Stimulated activated CD4-positive, alpha-beta T cell treated with anti-CD3 and anti-CD28 coated beads, Interleukin-4, amount 100 ng/mL, for 1 hour (primary cell): ENCODE measurements around the gene TYSND1.
A peak's percentile ranks its signal among the peaks of the same experiment; 100 is the strongest.
"Not testable (repeated sequence)": the region's sequence is repeated elsewhere in the genome, so short reads cannot be mapped to it uniquely, and the experiment has no call there.

Experiments
- DNase-seq: peaks from one replicate; pipeline ENCODE4 v3.0.0-alpha.2; 2020

Gene TYSND1

DNA sequence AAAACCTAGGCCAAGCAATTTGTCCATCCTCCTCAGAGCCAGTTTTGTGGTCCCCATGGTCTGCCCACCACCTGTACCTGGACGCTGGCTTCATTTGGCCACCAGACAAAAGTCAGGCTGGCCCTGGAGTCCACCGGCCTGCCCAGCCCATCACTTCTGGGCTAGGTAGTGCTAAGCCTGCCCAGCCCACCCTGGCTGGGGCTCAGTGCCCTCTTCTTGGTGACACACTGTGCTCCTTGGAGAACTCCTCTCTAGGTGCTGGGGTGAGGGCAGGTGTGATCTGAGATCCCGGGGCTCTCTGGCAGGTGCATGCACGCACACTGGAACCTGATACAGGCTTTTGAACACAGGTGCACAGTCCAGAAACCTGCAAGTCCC is 15.0 kb downstream of the TYSND1 start:
- DNase-seq = no peak

- DNase-seq = no peak
These were observed 15.5 kb downstream of the TYSND1 start for GRCh38 chr10:70130878-70131559.

DNA sequence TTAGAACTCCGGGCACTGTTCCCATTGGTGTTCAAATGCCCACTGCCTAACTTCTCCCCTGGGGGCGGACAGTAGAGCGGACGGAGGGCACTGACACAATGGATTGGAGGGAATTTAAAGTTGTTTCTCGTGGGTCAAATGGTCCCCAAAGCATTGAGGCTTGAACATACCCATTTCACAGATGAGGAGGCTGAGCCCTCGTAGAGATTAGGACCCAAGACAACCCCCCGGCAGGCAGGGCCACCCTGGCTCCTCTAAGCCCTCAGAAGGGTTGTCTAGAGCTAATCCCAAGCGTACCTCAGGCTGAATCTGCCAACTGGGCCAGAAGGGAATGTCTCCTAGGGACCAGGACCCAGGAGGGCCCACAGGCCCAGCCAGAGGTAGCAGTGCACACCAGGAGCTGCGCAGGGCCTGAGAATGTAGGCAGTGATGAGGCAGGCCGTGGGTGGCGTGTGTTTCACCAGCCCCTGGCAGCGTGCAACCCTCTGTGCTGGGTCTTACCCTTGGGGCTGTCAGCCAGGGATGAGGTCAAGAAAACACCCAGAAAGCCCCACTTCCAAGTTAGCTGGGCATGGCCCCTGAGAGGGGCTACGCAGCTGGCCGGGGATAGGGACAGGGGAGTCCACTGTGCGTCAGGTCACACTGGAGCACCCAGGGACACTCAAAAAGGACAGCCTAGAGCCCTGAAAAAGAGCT is 19.7 kb downstream of the TYSND1 start:
- no peak for DNase-seq

DNA sequence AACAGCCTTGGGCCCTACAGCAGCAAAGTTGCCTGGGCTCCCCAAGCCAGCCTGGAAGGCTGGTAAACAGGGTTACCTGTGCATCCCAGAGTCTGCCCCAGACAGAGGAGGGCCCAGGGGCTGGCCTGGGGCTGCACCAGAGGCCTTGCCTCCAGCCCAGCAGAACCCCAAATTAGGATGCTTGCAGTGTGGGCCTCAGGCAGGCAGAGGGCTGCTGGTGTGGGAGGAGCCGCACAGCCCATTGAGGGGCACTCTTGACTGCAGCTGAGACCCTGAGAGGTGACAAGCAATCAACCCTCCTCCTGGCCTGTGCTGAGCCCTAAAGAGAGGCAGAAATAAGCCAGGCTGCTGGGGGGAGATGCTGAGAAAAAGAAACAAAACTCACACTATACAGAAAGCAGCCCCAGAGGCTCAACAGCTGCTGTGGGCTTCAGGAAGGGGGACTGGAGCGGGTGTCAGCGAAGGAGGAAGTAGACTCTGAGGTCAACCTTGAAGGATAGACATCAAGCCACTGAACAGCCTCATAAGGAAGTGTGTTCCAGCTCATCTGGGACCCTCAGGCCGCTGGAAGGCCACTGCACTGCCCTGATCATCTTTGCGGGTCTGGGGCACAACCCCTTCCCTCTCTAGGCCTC is 20.5 kb downstream of the TYSND1 start:
- DNase-seq = no peak

GRCh38 chr10:70124918-70125317 is 21.6 kb downstream of the TYSND1 start:
- no peak for DNase-seq

GRCh38 chr10:70124415-70124814 is 22.1 kb downstream of the TYSND1 start:
- DNase-seq = no peak

DNA sequence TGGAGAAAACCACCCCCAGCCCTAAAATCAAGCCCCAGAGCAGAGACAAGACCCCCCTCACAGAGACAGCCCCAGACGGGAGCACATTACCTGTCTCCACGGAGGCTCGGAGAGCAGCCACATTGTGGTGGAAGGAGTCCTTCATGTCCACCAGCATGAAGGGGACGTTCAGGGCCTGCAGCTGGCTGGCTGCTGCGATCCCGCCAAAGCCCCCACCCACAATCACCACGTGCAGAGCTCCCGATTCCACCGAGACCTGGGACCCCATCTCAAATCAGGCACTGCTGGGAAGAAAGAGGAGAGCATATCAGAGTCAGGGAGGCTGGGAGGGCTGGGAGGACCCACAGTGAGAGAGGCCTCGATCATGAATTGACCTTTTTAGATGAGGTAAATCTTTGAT is 22.7 kb downstream of the TYSND1 start:
- DNase-seq = no peak

GRCh38 chr10:70123166-70123565 is 23.3 kb downstream of the TYSND1 start:
- DNase-seq = not testable (repeated sequence)

DNA sequence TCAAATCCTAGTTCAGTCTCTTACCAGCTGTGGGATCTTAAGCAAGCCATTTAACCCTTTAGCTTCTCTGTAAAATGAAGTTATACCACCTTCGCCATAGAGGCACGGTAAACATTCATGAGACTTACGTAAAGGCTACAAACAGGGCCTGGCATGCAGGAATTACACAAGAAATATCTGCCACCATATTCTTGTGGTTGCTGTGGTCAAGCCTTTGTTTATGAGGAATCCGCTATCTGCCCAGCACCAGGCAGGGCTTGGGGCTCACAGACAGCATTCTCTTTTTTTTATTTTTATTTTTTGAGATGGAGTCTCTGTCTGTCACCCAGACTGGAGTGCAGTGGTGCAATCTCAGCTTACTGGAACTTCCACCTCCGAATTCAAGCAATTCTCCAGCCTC is 23.8 kb downstream of the TYSND1 start:
- DNase-seq = no peak

GRCh38 chr10:70121281-70121949 is 25.1 kb downstream of the TYSND1 start:
- DNase-seq = no peak

- DNase-seq = no peak
These were observed 26.1 kb downstream of the TYSND1 start for GRCh38 chr10:70120417-70120816.

DNA sequence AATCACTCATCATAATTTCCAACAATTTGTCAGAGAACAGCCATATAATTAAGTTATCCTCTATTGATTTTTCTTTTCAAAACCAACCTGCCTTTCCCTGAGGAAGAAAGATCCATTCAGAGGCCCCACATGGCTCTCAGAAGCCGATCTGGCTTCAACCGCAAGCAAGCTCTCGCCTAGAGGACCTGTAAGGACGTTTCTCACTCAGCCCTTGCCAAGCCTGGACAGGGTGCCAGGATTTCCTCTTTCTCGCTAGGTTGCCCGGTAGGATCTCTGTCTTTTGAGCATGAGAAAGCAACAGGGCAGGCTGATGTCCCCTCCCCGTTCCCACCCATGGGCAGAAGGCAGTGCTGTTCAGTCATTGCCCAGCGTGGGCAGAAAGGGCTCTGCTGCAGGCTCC is 26.9 kb downstream of the TYSND1 start:
- no peak for DNase-seq

DNA sequence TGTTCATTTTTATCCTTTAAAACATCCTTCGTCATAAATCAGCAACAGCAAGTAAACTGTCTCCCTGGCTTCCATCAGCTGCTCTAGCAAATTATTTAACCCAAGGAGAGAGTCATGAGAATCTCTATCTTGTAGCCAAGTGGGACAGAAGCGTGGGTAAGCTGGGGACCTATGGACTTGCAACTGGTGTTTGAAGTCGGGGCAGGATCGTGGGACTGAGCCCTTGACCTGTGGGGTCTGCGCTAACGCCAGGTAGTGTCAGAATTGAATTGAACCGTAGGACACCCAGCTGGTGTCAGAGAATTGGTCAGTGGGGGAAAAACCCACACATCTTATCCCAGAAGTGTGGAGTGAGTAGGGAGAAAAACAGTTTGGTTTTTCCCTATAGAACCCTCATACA is 27.3 kb downstream of the TYSND1 start:
- DNase-seq = no peak

DNA sequence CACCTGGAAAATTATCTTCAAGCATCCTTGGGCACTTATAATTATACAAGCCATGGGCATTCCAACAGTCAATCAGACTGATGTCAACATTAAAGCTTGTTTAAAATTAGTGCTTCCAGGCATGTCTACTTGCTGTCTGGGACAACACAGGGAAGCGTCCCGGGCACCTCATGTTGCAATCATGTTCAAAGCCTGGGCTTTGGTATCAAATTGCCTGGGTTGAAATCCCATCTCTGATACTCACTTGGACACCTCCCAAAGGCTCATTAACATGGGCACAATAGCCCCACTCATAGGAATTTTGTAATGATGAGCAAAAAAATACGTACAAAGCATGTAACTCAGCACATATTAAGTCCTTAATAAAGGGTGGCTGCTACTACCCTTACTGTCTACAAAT is 28.3 kb downstream of the TYSND1 start:
- no peak for DNase-seq

DNA sequence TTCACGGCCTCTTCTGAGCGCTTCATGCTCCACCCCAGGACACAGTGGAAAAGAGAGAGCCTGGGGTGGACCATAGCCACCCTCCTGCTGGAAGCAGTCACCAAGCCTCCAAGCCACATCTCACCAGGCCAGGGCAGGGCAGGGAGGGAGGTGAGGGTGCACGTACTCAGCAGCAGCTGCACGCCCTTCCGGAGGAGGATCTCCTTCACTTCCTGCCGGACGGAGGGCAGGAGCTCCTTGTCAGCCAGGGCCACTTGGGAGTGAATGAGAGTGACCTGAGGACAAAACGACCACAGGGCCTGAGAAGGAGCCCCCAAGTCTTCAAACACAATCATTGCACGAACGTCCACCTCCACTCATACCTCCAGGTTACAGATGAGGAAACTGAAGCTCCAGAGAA is 28.9 kb downstream of the TYSND1 start:
- DNase-seq = no peak

DNA sequence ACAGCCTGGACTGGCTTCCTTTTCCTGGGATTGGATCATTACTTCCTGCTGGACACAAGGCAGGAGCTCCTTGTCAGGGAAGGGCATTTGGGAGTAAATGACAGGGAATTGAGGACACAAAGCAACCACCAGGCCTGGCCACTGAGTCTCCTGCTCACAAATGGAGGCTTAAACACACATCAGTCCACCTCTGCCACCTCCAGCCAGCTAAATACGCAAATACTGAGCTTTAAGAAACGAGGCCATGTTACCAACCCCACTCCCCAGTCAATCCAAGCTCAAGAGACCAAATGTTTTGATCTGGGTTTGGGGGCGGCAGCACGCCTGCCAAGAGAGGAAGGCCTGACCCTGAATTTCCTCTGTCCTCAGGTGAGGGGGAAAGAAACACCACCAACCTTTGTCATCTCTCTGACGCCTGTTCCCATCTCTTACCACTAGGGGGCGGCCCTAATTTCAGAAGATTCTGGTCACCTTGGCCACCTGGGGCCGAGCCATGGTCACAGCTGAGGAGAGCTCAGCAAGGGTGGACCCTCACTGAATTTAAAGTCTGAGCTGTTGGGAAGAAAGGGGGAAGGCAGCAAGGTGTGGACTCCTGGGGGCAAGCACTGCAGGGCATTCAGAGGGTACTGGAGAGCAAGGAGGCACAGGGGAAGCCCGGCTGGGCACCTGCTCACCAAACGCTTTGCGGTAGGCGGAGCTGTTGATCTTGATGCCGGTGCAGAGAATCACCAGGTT is 30.4 kb downstream of the TYSND1 start:
- peak; percentile 47 for DNase-seq

- no peak for DNase-seq
These were observed 31.6 kb downstream of the TYSND1 start for GRCh38 chr10:70114902-70115301.

GRCh38 chr10:70112071-70112470 is 34.4 kb downstream of the TYSND1 start:
- no peak for DNase-seq

DNA sequence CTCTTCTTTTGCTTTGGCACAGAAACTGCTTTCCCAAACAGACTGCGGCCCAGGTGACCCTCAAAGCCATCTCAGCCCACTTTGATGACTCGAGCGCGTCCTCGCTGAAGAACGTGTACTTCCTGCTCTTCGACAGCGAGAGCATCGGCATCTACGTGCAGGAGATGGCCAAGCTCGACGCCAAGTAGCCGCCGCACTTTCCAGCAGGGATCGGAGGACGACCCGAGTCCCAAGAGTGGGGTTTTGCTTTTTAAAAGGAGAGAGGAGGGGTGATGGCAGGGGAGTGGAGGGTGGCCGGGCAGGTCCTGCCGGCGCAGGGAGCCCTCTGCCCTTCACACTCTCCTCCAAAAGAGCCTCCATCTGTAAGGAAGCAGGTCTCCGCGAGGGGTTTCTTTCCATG is 35.0 kb downstream of the TYSND1 start:
- no peak for DNase-seq

DNA sequence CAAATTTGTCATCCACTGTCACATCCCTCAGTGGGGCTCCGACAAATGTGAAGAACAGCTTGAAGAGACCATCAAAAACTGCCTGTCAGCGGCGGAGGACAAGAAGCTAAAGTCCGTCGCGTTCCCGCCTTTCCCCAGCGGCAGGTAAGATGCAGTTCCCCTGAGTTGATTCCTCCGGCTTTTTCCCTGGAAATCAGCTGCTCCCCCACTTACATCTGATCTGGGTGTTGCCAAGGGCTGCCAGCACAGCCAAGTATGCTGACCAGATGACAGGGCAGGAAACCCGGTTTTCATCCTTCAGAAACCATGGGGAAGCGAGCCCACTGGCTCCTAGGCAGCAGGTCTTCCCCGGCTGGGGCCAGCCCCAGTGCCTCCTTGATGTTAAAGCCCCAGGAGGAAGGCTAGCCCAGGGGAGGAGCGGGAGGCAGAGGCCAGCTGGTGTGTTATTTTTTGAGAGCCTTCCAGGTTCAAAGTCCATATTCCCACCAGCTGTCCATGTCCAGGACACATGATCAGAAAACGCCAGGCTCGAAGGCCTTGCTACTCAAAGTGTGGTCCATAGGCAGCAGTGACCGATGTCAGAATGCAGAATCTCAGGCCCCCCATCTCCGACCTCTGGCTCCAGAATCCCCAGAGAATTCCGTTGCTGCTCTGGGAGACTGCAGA is 37.3 kb downstream of the TYSND1 start:
- DNase-seq = no peak

DNA sequence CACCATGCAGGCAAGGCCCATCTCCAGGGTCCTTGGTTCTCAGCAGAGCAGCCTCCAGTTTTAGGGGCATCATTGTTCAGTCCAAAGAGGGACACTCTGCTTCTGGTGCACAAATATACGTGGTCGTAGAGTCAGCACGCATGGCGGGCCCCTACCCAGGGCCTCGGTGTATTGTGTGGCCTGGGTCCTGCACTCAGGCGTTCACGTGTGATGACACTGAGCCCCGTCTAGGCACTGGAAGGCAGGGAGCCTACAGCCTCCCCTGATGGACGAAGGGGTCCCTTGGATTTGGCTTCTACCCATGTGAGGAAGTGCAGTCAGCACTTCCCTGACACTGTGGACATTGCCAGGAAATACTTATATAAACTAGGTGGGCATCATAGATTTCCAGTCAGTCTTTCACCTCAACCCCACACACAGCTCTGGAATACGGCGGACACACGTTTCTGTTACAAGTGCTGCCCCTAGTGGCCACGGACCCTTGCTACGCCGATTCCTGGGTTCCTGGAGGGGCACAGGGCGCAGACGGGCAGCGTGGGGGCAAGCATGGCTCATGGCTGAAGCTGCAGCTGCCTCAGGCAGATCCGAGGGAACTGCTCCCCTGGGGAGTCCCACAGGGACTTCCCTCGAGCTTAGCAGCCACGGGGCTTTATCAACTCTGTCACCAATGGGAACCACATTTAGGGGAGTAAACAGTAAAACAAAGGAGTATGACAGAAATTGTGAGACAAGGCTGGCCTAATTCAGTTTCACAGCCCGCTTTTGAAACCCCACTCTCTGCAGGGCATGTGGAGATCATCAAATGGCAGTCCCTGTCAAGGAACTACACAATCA is 39.3 kb downstream of the TYSND1 start:
- peak; percentile 11 for DNase-seq

DNA sequence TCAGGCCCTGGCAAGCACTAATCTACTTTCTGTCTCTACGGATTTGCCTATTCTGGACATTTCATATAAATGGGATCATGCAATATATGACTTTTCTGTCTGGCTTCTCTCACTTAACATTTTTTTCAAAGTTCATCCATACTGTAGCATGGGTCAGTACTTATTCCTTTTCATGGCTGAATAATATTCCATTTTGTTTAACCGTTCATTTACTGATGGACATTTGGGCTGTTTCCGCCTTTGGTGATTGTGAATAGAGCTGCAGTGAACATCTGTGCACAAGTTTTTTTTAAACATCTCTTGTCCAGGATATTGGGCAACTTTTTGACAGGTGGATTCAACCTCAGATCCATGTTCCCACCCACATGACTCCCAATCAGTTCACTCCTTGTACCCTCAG is 44.8 kb downstream of the TYSND1 start:
- no peak for DNase-seq
